GM18951 (cell line): ENCODE data around the gene ELAPOR1.

Source experiments
- POLR2A ChIP-seq: IDR thresholded peaks from 4 replicates; pipeline ENCODE4 v1.6.1; 2011; ENCODE audit warnings: mild to moderate bottlenecking; ENCODE audit not compliant: insufficient read length, insufficient read depth; ENCODE audit errors: extremely low read depth
- in situ Hi-C: fragments of 300-500 bp; cut with MboI; formaldehyde crosslinking; loops from one replicate; pipeline ENCODE4 v1.12.0; 2022; ENCODE audit warnings: low sequenced_read_pairs, mixed read lengths, inconsistent platforms; ENCODE audit not compliant: unreplicated experiment

The ELAPOR1 gene

GRCh38 chr1:109084563-109085517 is 29.1 kb upstream of the ELAPOR1 start:
- no peak for TF ChIP-seq POLR2A

GRCh38 chr1:109089242-109090015 is 24.5 kb upstream of the ELAPOR1 start:
- in situ Hi-C loops: no loop called here
- TF ChIP-seq POLR2A: no peak

More at GRCh38 chr1:109084563-109085517, 29.1 kb upstream of the ELAPOR1 start:
- in situ Hi-C loops: no loop called here

DNA sequence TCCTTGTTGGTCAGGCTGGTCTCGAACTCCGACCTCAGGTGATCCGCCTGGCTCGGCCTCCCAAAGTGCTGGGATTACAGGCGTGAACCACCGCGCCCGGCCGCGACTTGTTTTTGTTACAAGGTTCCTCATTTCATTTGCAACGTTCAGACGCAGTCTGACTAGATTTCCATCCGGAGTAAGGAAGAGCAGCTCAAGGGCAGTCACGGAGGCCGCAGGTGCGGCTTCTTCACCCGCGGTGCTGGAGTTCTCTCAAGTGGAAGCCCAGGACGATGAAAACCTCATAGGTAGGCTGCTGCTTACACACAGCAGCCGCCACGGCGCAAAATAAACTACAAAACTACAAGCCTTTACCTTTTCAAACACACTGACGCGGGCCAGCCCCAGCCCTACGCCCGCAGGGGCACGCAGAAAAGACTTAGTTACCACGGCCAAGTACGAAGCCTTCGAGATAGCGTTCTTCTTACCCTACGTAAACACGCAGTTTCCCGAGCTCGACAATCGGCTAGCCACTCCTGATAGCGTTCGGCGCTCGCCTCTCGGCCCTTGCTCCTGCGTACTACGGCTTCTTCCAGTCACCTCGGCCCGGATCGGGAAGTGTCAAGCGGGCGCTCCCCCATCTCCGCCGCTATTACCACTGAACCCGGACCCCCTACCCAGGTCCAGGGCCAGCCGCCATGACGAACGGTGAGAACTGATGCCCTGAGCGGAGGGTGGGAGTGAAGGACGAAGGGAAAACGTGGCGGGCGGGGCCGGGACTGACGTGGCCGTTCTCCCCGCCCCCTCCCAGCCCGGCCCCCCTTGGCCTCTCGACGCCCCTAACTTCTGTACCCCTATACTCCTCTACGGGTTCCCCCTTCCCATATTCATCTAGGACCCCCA is 23.5 kb upstream of the ELAPOR1 start, which contains the start of gene TMEM167B:
TSS of gene TMEM167B (plus strand) at position 569 of the 882 bp plus-strand sequence. CDS start at position 678, 109 bp downstream.
- in situ Hi-C loops: no loop called here
- TF ChIP-seq POLR2A: peak; percentile 67

GRCh38 chr1:109091078-109091838 is 22.7 kb upstream of the ELAPOR1 start:
- in situ Hi-C loops: no loop called here
- no peak for TF ChIP-seq POLR2A

DNA sequence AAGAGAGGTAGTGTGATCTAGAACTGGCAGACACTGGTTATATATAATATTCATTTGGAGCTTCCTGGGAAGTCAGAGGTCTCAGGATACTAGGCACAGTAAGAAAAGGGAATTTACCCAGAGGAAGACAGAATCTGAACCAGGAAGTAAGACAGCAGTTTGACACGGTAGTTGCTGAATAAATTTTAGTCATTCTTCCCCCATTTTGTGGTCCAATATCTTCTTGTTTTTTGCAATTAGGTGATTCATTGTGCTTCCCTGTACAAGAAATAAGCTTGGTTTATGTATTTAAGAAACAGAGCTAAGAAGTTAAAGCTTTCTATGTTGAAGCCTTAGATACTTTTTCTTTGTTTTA is 22.1 kb upstream of the ELAPOR1 start:
- in situ Hi-C loops: no loop called here
- no peak for TF ChIP-seq POLR2A

DNA sequence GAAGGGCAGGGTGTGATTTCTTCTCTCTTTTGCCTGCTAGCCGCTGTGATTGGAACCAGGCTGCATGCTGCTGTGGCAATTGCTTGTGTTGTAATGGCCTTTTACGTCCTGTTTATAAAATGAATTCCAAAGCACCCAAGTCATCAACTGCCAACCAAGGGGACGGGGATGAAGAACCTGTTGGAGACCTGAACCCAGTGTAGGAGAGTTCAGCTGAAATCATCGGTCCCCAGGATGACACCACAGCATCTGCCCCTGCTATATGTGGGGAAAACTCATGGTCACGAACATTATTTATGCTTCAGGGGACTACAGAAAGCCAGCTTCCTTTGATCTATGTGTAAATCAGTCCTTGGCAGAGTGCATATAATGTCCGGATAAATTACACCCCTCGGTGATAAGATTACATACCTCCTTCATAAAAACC is 19.5 kb upstream of the ELAPOR1 start:
- TF ChIP-seq POLR2A: no peak
- in situ Hi-C loops: no loop called here

- TF ChIP-seq POLR2A: no peak
- in situ Hi-C loops: no loop called here
These were observed 19.0 kb upstream of the ELAPOR1 start for GRCh38 chr1:109094871-109095270.

- in situ Hi-C loops: no loop called here
- TF ChIP-seq POLR2A: no peak
These were observed 18.3 kb upstream of the ELAPOR1 start for GRCh38 chr1:109095631-109096030.

DNA sequence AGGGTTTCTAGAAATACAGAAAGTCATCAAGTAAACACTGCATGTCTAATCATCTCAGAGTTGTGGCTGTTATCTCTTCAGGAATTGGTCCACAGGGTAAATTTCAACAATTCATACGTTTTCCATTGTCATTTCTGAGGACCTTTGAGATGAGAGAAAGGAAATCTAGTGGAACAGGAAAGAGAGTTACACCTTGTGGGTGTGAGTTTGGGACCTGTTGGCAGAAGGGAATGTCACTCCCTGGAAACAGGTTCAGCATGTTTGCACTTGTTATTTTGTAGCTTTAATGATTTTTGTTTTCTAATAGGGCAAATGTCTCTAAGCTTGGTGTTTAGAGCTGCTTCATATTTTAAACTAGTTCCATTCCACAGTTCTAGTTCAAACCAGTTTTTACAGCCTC is 17.8 kb upstream of the ELAPOR1 start:
- no peak for TF ChIP-seq POLR2A
- in situ Hi-C loops: no loop called here

DNA sequence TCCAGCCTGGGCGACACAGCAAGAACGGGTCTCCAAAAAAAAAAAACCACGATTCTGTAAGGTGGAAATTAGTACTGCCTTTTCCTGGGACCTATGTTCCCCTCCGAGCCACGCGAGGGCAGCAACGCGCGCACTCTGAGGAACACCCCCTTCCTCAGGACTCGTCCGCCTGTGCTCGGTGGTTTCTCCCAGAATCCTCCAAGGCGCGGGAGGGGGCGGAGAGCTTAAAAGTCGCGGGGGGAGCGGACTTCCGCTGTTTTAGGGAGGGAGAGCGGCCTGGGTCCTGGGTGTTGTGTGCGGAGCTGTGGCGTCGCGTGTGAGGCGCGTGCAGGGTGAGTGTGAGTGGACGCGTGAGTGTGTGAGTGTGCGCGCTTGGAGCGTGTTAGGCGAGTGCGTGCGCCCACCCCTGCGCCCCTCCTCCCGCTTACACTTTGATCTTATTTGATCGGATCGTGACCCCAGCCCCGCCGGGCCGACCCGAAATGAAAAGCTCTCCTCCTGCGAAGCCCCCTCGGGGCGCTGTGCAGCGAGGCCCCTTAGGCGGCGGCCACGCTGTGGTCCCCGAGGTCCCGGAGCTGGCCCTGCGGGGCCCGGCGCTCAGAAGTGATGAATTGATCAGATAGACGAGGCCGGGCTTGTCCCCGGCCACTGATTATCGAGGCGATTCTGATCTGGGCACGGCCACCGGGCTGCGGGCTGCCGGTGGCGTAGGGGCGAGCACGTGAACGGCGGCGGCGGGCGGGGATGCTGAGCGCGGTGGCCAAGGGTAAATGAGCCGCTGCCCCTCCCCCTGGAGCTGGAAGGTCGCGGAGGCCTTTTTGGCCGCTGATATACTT is 13.8 kb upstream of the ELAPOR1 start:
- in situ Hi-C loops: no loop called here

More for the DNA sequence above, 13.8 kb upstream of the ELAPOR1 start:
- TF ChIP-seq POLR2A: peak; percentile 100
